Myocyte (in vitro differentiated cells): ENCODE results near the gene ZFP57. TPM values are rescaled to one million over a fixed set of nuclear protein-coding genes. Genes with fewer than 3 reads are reported as not detected.

Experiments used
- DNase-seq: peaks from one replicate; pipeline ENCODE4 v3.0.0-alpha.2; 2012; ENCODE audit warnings: low read depth
- polyA plus RNA-seq: library from polyadenylated mRNA; unstranded; fragments of >200 nt; gene quantifications from one replicate; pipeline ENCODE4 v1.2.1, GENCODE V29; 2012; ENCODE audit warnings: missing spikeins
- total RNA-seq: library from RNA; depleted of rRNA; stranded (reverse); fragments of >200 nt; gene quantifications from 2 replicates; pipeline ENCODE4 v1.2.3, GENCODE V29; 2014

Gene ZFP57
- total RNA-seq, result not detected in 2 replicates
- polyA plus RNA-seq, result not detected

DNA sequence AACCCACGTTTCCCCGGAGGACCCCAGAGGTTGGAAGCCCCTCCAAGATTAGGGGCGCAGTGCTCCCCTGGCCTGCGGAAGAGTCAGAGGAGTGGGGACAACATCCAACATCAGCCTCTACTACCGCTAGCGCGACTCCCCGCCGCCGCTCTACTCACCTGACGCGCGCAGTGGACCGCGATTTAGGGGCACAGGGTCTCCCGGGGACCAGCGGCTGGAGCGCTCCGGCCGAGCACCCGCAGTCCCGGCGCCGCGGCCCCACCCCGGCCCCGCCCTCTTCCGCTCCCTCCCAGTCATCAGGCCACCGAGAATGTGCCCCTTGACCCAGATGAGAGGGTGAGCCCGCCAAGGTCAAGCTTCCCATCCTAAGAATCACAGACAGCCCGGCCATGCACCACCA, at the start of gene ZFP57:
Gene ZFP57 (minus strand): TSS at position 249 of the 400 bp plus-strand sequence. CDS start 4,149 bp downstream, outside the sequence.
- DNase-seq, result no peak

DNA sequence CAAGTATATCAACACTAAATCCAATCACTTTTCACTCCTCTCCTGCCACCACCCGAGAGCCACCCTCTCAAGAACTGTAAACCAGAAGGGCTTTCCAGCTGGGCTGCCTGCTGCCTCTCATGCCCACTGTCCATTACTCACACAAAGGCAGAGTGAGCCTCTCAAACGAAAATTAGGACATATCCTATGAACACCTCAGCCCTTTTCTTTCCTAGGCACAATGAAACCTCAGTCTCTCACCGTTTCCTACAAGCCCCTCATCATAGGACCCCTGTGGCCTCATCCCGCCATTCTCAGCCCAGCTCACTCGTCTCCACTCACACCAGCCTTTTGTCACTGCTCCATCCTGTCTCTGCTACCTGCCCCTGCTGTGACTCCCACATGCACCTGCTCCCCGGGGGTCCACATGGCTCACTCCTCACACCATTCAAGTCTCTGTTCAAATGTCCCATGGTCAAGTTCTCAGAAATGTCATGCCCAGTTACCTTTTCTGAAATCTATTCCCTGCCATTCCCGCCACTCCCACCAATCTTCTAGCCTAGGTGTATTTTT, 49.7 kb upstream of the ZFP57 start:
- no peak for DNase-seq

DNA sequence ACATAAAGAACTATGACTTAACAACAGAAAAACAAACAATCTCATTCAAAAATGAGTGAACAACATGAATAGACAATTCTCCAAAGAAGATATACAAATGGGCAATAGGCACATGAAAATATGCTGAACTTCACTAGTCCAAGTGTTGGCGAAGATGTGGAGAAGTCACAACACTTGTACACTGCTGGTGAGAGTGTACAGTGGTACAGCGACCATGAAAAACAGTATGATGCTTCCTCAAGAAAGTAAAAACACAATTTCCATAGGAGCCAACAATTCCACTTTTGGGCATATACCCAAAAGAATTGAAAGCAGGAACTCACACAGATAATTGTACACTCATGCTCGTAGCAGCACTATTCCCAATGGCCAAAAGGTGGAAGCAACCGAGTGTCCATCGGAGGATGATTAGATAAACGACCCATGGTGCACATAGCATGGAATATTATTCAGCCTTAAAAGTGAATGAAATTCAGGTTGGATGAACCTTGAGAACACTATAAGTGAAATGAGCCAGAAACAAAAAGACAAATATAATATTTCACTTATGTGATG, 48.9 kb upstream of the ZFP57 start:
- DNase-seq, result no peak

DNA sequence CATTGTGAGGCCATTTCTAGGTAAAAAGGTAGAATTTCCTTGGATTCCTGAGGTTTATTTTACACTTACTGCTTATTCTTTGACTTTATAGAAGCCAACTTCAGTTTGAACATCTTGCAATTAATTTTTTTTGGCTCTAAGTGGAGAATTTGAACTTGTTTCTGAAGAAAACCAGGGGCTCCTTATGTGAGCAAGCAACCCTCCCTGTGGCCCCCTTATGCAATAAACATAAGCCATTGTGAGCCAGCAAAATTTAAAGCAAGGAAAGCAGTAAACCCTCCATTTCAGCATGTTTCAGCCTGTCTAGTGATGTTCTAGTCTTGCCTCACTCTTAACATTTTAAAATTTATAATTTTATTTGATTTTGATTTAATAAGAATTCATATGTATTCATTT, 47.9 kb upstream of the ZFP57 start:
- DNase-seq, result no peak

DNA sequence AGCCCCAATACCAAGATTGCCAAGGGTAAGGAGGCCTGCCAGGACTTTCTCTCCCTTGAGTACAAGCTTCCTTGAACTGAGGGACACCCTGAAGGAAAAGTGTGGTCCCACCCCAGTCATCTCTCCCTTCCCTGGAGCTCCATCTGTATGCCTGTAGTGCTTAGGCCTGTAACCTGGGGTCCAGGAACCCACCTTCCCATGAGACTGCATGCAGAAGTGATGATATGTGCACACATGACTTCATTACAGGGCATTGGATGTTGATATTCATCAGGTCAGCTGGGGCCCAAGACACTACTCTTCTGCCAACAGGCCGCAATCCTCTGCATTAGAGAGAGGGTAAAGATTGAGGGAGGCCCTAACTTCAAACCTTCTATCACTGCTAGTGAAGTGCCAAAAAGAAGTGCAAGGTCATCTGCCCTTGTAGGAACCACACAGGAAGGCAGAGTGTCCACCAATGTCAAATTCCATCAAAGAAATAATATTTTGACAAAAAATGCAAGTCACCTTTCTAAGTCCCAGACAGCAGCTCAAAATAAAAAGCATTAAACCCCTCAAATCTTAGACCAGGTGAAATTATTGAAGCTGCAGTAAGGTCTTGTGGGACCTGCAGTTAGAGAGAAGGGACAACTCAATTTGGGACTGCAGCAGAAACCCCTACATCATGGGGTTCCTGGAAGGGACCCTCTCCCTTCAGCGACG, 47.4 kb upstream of the ZFP57 start:
- no peak for DNase-seq

DNA sequence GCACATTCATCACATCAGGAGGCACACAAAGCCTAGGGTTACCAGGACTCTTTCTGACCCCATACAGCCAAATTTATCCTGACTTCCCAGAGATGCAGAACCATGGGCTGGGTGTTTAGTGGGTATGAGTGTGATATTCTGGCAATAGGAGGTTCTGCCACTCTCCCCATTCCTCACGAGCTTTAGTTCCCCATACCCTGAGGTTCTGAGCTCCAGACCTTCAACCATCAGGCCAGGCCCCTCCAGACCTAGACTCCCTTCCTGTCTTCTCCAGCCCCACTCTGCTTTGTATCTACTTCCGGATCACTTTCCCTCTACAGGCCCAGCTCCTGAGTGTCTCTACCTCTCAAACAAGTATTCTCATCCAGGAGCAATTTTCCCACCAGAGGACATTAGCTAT, 46.7 kb upstream of the ZFP57 start:
- no peak for DNase-seq

DNA sequence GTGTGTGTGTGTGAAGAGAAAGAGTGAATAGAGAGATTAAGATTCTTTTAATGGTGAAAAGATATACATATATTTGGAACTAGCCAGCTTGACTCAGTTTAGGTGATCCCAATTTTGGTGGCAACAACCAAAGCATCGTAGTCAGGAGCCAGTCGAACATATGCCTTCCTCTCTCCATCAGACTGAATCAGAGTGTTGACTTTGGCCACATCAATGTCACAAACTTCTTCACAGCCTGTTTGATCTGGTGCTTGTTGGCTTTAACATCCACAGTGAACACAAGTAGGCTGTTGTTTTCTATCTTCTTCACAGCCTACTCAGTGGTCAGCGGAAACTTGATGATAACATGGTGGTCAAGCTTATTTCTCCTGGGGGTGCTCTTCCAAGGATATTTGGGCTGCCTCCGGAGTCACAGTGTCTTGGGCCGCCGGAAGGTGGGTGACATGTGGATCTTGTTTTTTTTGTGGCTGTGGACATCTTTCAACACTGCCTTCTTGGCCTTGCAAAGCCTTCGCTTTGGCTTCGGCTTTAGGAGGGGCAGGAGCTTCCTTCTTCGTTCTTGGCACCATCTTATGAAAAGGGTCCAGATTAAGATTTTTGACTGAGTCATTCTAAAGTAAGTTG, 45.7 kb upstream of the ZFP57 start:
- no peak for DNase-seq

DNA sequence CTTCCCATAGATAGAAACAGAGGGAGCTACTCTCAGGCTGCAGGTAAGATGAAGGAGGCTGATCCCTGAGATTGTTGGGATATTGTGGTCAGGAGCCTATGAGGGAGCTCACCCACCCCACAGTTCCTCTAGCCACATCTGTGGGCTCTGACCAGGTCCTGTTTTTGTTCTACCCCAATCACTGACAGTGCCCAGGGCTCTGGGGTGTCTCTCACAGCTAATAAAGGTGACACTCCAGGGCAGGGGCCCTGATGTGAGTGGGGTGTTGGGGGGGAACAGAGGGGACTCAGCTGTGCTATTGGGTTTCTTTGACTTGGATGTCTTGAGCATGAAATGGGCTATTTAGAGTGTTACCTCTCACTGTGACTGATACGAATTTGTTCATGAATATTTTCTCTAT, 45.0 kb upstream of the ZFP57 start:
- no peak for DNase-seq

DNA sequence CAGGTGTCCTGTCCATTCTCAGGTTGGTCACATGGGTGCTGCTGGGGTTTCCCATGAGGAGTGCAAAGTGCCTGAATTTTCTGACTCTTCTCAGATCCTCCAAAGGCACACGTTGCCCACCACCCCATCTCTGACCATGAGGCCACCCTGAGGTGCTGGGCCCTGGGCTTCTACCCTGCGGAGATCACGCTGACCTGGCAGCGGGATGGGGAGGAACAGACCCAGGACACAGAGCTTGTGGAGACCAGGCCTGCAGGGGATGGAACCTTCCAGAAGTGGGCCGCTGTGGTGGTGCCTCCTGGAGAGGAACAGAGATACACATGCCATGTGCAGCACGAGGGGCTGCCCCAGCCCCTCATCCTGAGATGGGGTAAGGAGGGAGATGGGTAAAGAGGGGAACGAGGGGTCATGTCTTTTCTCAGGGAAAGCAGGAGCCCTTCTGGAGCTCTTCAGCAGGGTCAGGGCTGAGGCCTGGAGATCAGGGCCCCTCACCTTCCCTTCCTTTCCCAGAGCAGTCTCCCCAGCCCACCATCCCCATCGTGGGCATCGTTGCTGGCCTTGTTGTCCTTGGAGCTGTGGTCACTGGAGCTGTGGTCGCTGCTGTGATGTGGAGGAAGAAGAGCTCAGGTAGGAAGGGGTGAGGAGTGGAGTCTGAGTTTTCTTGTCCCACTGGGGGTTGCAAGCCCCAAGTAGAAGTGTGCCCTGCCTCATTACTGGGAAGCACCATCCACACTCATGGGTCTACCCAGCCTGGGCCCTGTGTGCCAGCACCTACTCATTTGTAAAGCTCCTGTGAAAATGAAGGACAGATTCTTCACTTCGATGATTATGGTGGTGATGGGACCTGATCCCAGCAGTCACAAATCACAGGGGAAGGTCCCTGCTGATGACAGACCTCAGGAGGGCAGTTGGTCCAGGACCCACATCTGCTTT, 44.3 kb upstream of the ZFP57 start:
- no peak for DNase-seq

DNA sequence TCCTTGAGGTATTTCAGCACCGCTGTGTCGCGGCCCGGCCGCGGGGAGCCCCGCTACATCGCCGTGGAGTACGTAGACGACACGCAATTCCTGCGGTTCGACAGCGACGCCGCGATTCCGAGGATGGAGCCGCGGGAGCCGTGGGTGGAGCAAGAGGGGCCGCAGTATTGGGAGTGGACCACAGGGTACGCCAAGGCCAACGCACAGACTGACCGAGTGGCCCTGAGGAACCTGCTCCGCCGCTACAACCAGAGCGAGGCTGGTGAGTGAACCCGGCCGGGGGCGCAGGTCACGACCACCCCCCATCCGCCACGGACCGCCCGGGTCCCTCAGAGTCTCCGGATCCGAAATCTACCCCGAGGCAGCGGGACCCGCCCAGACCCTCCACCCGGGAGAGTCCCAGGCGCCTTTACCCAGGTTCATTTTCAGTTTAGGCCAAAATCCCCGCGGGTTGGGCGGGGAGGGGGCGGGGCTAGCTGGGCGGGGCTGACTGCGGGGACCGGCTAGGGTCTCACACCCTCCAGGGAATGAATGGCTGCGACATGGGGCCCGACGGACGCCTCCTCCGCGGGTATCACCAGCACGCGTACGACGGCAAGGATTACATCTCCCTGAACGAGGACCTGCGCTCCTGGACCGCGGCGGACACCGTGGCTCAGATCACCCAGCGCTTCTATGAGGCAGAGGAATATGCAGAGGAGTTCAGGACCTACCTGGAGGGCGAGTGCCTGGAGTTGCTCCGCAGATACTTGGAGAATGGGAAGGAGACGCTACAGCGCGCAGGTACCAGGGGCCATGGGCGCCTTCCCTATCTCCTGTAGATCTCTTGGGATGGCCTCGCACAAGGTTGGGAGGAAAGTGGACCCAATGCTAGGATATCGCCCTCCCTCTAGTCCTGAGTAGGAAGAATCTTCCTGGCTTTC, 43.0 kb upstream of the ZFP57 start:
- DNase-seq, result no peak

DNA sequence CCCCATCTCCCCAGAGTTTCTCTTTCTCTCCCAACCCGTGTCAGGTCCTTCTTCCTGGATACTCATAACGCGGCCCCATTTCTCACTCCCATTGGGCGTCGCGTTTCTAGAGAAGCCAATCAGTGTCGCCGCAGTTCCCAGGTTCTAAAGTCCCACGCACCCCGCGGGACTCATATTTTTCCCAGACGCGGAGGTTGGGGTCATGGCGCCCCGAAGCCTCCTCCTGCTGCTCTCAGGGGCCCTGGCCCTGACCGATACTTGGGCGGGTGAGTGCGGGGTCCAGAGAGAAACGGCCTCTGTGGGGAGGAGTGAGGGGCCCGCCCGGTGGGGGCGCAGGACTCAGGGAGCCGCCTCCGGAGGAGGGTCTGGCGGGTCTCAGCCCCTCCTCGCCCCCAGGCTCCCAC, 42.3 kb upstream of the ZFP57 start, which contains the start of gene HLA-F:
Gene HLA-F (plus strand): TSS at position 173 of the 404 bp plus-strand sequence. CDS start 30 bp downstream, at position 203.
- peak; percentile 86 for DNase-seq

DNA sequence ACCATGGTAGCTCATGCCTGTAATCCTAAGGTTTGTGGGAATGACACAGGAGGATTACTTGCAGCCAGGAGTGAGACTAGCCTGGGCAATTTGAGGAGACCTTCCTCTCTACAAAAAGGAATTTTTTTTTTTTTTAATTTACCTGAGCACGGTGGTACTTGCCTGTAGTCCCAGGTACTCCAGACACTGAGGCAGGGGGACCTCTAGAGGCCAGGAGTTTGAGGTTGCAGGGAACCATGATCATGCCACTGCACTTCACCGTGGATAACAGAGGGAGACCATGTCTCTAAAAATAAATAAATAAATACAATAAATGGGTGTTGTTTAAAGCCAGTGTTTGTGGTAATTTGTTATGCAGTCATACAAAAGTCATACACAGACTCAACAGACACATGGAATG, 39.9 kb upstream of the ZFP57 start:
- no peak for DNase-seq

DNA sequence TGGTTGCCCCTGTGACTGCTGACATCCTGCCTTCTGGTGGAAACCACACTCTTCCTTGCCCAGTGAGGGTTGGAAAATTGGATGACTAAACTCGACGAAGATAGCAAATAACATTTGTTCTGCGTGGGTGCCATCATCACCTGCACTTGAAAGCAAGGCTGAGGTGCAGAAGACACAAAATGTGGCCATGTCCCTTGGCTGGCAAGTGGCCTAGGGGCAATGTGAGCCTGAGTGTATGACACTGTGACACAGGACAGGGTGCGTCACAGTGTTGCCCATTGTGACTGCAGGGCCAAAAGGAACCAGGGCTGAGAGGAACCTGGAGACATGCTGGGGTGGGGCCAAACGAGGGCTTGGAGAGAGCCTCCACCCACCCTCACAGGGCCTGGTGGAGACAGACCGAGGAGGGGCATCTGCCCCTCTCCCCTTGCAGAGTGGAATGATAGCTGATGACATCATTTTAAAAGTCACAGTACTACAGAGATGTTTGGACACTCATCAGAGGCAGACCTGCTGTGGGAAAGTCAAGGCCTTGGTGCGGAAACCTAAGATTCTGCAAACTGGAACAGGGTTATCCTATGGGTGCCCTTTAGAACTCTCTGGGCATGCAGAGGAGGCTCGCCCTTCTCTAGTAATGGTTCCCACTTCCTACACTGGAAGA, 29.5 kb upstream of the ZFP57 start:
- DNase-seq, result no peak

DNA sequence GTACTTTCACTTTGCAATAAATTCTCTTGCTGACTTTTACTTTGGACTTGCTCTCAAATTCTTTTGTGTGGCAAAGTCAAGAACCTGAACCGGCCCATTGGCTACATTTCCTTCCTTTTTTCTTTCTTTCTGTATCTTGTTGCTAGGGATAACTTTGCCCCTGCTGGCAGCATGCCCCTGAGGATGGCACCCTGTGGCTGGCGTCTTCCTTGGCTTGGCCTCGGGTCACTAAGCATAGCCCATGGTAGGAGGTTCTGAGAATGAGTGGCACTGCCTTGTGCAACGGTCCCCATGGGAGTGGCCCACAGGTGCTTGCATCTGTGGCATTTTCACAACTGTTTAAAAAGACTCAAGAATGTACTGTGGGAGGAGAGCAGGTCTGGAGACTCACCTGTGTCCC, 28.2 kb upstream of the ZFP57 start:
- DNase-seq, result no peak

DNA sequence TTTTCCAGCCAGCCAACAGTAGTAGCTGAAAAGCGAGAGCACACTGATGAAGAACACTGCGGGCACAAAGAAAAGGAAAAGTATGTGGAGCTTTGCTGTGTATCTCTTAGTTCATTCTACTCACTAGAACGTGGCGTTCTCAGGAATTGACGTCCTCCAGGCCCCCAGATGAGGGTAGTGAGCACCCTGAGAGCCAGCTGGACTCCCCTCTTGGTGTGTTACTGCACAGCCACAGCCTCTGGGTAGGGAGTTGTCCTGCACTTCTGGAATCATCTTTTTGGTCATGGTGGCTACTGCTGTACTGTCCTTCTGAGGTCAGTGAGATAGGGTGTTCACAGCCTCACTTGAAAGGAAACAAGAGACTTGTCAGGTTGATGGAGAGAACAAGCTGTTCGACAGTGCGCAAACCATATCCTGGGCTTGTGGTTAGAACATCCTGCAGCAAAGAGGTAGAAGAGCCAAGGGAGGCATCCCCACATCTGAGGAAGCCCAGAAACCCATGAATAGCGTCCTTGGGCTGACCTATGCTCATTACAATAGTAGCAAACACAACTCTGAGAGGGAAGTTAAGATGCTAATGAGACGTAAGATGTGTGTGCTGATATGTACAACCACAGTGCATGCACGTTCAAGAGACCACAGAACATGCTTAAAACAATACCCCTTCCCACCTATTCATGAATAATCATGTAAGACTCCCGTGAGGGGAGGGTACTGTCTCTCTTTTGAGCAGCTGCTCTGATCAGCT, 27.7 kb upstream of the ZFP57 start:
- DNase-seq, result peak; percentile 30

DNA sequence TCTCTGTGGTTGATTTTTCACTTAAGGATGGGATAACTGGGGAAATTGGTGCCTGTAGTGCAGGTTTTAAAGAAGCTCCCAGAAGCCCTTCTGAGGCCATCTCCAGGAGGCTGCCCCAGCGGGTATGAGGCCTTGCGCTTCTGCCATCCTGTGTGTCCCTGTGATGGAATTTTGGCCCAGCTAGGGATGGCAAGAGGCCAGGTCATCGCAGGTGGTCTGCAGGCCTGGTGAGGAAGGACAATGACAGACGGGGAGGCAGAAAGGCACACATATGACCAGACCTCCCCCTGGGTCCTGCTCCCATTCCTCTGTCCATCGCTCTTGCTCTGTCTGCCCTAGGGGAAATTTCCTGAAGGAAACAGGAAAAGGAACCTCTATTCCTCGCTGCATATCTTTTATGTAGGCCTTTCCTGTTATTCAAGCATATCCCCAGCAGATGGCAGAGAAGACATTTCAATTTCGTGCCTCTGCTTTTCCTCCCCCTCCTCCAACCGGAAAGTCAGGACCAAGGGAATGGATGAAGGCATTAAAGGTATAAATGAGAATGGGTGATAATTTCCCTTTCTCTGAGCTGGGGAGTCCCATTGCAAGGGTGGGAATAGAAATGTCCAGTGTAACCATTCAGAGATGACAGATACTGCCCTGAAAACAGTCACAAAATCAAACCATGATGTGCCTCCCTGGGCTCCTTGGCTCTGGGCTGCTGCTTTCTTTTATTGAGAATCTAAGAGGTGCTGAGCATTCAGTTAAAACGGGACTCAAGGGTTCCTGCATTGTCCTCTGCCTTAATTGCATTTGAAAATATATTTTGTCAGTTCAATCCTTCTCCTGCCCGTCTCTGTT, 24.7 kb upstream of the ZFP57 start:
- DNase-seq, result peak; percentile 66

DNA sequence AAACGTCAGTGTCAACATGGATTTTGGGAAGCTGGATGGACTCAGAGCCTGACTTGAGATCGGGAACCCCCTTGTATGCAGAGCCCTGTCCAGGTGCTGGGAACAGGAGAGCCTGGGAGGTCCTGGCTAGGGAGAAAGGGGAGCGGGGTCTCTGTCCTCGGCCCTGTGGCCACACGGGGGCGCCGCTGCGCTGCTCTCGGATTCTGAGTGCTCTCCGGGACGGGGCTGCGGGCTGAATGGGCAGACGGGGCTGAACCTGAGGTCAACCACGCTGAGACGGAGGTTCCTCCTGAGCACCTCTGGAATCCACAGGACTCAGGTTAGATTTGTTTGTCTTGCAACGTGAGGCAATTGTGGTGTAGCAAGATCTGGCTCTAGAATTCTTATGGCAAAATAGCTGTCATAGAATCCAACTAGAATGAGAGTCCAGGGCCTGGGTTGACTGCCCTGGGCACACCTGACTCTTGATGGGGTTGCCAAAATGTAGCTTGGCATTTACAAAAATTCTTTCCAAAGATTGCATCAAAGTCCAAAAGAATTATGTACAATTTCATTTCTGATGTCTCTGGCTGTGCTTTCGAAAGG, 21.7 kb upstream of the ZFP57 start:
- peak; percentile 17 for DNase-seq
